Neural progenitor cell (in vitro differentiated cells): Measurements from ENCODE around the gene SLC19A1. TPM values are rescaled to one million over a fixed set of nuclear protein-coding genes. Genes with fewer than 3 reads are reported as not detected.

ENCODE experiments used
- DNase-seq: peaks from one replicate; pipeline ENCODE4 v3.0.0-alpha.2; 2016; ENCODE audit warnings: low spot score
- H2AFZ ChIP-seq: fragments of 200-600 bp; sonication (generic); replicated peaks from 2 replicates; pipeline ENCODE4 v1.6.1; 2016; ENCODE audit warnings: antibody characterized with exemption
- H3F3A ChIP-seq: fragments of 200-600 bp; sonication (generic); 2 replicates; pipeline ENCODE4 v1.6.1; 2016; ENCODE audit warnings: antibody characterized with exemption, low read depth
- H3K27ac ChIP-seq: fragments of 200-600 bp; sonication (generic); 2 replicates; pipeline ENCODE4 v1.5.1; 2016; ENCODE audit warnings: mild to moderate bottlenecking
- H3K27me3 ChIP-seq: fragments of 200-600 bp; sonication (generic); 2 replicates; pipeline ENCODE4 v1.6.1; 2016; ENCODE audit warnings: mild to moderate bottlenecking, moderate library complexity
- H3K36me3 ChIP-seq: fragments of 200-600 bp; sonication (generic); 2 replicates; pipeline ENCODE4 v1.5.1; 2016
- H3K4me1 ChIP-seq: fragments of 200-600 bp; sonication (generic); 2 replicates; pipeline ENCODE4 v1.6.1; 2016; ENCODE audit warnings: mixed run types
- H3K4me2 ChIP-seq: fragments of 200-600 bp; sonication (generic); 2 replicates; pipeline ENCODE4 v1.6.1; 2016
- H3K4me3 ChIP-seq: fragments of 200-600 bp; sonication (generic); 2 replicates; pipeline ENCODE4 v1.5.1; 2016
- H3K79me2 ChIP-seq: fragments of 200-600 bp; sonication (generic); 2 replicates; pipeline ENCODE4 v1.6.1; 2016; ENCODE audit warnings: low read depth
- H3K9ac ChIP-seq: fragments of 200-600 bp; sonication (generic); 2 replicates; pipeline ENCODE4 v1.6.1; 2016
- H3K9me3 ChIP-seq: fragments of 200-600 bp; sonication (generic); 2 replicates; pipeline ENCODE4 v1.5.1; 2016; ENCODE audit warnings: low read depth
- H4K20me1 ChIP-seq: fragments of 200-600 bp; sonication (generic); 2 replicates; pipeline ENCODE4 v1.6.1; 2016; ENCODE audit warnings: low read depth
- H3K27ac Mint-ChIP-seq: 3 replicates; pipeline ENCODE4 v1.8.0; 2021; ENCODE audit warnings: mixed read lengths
- H3K27me3 Mint-ChIP-seq: 2 replicates; pipeline ENCODE4 v1.8.0; 2022; ENCODE audit warnings: low read depth, mild to moderate bottlenecking, inconsistent platforms, moderate library complexity, mixed read lengths; ENCODE audit not compliant: insufficient read depth
- H3K36me3 Mint-ChIP-seq: 3 replicates; pipeline ENCODE4 v1.8.0; 2021; ENCODE audit warnings: mixed read lengths
- H3K4me1 Mint-ChIP-seq: 3 replicates; pipeline ENCODE4 v1.8.0; 2021; ENCODE audit warnings: mixed read lengths
- H3K4me3 Mint-ChIP-seq: 3 replicates; pipeline ENCODE4 v1.8.0; 2021; ENCODE audit warnings: mild to moderate bottlenecking, moderate library complexity, mixed read lengths
- H3K9me3 Mint-ChIP-seq: 3 replicates; pipeline ENCODE4 v1.8.0; 2020; ENCODE audit warnings: mixed read lengths
- EZH2 ChIP-seq: fragments of 200-600 bp; sonication (generic); IDR thresholded peaks from 2 replicates; pipeline ENCODE4 v1.6.1; 2017; ENCODE audit warnings: antibody characterized with exemption, mild to moderate bottlenecking, moderate library complexity
- EZH2phosphoT487 ChIP-seq: fragments of 200-600 bp; sonication (generic); IDR thresholded peaks from 2 replicates; pipeline ENCODE4 v1.6.1; 2017; ENCODE audit warnings: antibody characterized with exemption
- total RNA-seq: library from RNA; depleted of rRNA; stranded (reverse); fragments of >200 nt; gene quantifications from 2 replicates; pipeline ENCODE4 v1.2.3, GENCODE V29; 2015; ENCODE audit warnings: low replicate concordance
- TF ChIP-seq, protein P1 (sequence below): fragments of 200-600 bp; sonication (generic); IDR thresholded peaks from 2 replicates; pipeline ENCODE4 v1.5.1; 2017; ENCODE audit warnings: antibody characterized with exemption, mild to moderate bottlenecking

Gene SLC19A1
- total RNA-seq, 1 donor from 2014 or later = 7.7 TPM

DNA sequence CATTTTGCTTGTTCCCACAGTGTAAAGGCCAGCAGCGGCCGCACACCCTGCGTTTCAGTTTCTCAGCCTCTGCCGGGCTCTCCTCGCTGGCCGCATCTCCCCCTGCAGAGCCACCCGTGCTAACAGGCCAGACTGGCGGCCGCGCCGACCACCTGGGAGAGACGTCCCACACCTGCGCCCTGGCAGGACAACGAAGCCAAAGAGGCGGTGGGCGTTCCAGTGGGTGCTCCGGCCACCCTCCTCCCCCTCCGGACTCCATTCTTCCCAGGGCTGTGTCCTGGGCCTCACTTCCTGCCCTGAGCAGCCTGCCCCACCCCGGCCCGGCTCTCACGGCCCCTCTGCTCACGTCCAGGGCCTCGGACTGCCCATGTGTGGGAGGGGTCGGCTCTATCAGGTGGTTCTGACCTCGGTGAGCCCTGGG is 31.9 kb upstream of the SLC19A1 start:
- Mint-ChIP-seq H3K4me1 (peaks cover 40% of the 10 kb centered on the region), H3K4me3 (no peak overlapping the region), H3K27ac (peak overlapping the region; percentile 81), H3K27me3 (peaks cover 19% of the 10 kb centered on the region), H3K36me3 (no peaks in the 10 kb centered on the region), H3K9me3 (peaks cover 3% of the 10 kb centered on the region)
- TF ChIP-seq, protein P1, sequence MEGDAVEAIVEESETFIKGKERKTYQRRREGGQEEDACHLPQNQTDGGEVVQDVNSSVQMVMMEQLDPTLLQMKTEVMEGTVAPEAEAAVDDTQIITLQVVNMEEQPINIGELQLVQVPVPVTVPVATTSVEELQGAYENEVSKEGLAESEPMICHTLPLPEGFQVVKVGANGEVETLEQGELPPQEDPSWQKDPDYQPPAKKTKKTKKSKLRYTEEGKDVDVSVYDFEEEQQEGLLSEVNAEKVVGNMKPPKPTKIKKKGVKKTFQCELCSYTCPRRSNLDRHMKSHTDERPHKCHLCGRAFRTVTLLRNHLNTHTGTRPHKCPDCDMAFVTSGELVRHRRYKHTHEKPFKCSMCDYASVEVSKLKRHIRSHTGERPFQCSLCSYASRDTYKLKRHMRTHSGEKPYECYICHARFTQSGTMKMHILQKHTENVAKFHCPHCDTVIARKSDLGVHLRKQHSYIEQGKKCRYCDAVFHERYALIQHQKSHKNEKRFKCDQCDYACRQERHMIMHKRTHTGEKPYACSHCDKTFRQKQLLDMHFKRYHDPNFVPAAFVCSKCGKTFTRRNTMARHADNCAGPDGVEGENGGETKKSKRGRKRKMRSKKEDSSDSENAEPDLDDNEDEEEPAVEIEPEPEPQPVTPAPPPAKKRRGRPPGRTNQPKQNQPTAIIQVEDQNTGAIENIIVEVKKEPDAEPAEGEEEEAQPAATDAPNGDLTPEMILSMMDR = no peak
- TF ChIP-seq EZH2 (no peak), EZH2phosphoT487 (no peak)
- no peaks in the 10 kb centered on the region for H4K20me1 ChIP-seq
- H3K9me3 ChIP-seq = no peaks in the 10 kb centered on the region
- no peak overlapping the region for H3K9ac ChIP-seq
- no peak overlapping the region for H3K27ac ChIP-seq
- H3K4me2 ChIP-seq = peak overlapping the region; percentile 18
- peak overlapping the region; percentile 53 for H2AFZ ChIP-seq
- H3K36me3 ChIP-seq = no peaks in the 10 kb centered on the region
- no peaks in the 10 kb centered on the region for H3K79me2 ChIP-seq
- no peak for DNase-seq
- no peak overlapping the region for H3K4me3 ChIP-seq
- H3K27me3 ChIP-seq = no peaks in the 10 kb centered on the region
- peaks cover 19% of the 10 kb centered on the region for H3K4me1 ChIP-seq
- H3F3A ChIP-seq = peaks cover 8% of the 10 kb centered on the region

DNA sequence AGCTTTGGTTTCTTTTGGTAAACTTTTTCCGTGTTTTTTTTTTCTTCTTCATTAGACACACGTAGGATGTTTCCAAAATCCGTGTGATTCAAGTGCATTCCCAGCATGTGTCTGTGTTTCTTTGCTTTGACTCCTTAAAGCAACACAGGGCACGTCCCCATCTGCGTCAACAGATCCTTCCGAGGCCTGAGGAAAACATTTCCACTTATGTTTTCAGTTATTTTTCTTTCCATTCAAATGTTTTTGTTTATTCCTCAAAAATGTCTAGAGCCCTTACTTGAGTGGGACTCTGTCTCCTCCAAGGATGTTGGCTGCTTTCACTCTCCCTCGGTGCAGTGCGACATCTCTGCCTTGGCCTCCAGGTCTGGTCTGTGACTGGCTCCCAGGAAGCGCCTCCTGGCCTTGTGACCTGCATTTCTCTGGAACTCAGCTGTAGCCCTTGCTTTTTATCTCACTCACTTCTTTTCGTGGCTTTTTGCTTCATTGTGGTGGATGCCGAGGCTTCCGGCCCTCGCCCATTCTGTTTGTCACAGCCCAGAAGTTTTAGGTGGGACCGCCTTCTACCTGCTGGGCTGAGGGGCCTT is 31.3 kb upstream of the SLC19A1 start:
- peak overlapping the region; percentile 81 for H3K27ac Mint-ChIP-seq
- H3K4me1 Mint-ChIP-seq = peaks cover 40% of the 10 kb centered on the region
- H2AFZ ChIP-seq = peak overlapping the region; percentile 53

DNA sequence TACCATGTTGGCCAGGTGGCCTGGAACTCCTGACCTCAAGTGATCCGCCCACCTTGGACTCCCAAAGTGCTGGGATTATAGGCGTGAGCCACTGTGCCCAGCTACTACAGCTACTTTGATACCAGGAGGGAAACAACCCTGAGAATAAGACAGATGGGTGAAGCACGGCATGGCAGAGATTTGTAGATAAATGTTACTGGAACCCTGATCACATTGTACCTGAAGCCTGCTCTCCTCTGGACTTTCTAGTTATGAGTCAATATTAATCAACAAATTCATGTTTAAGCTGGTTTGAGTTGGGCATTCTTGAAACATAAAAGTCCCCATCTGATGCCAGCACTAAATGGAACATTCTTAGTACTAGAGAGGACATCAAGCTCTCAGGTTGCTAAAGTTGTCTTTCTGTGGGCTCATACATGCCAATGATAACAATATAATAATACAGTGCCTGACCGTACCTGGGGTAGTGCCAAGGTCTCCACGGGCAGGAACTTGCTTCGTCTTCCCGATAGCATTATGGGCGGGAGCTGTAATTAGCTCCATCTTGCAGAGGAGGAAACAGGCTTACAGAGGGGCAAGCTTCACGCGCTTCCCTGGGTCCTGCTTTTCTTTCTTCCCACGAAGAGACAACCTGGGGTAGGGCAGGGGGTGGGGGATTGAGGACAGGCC is 30.7 kb upstream of the SLC19A1 start:
- Histone ChIP-seq H2AFZ (no peak overlapping the region), H3K4me1 (peaks cover 22% of the 10 kb centered on the region), H3K9ac (no peak overlapping the region), H3K36me3 (no peaks in the 10 kb centered on the region), H3K4me3 (no peak overlapping the region), H3F3A (peaks cover 8% of the 10 kb centered on the region), H3K4me2 (no peak overlapping the region), H3K27ac (no peak overlapping the region), H3K79me2 (no peaks in the 10 kb centered on the region), H4K20me1 (no peaks in the 10 kb centered on the region), H3K9me3 (no peaks in the 10 kb centered on the region), H3K27me3 (no peaks in the 10 kb centered on the region)
- H3K27ac Mint-ChIP-seq = peak overlapping the region; percentile 81
- TF ChIP-seq, protein P1 = no peak
- TF ChIP-seq EZH2 (no peak), EZH2phosphoT487 (no peak)
- H3K9me3 Mint-ChIP-seq = peaks cover 3% of the 10 kb centered on the region
- no peak overlapping the region for H3K4me3 Mint-ChIP-seq
- no peak for DNase-seq
- peaks cover 40% of the 10 kb centered on the region for H3K4me1 Mint-ChIP-seq
- no peaks in the 10 kb centered on the region for H3K36me3 Mint-ChIP-seq
- peaks cover 22% of the 10 kb centered on the region for H3K27me3 Mint-ChIP-seq

More for the DNA sequence above, 31.3 kb upstream of the SLC19A1 start:
- H3K36me3 Mint-ChIP-seq = no peaks in the 10 kb centered on the region
- Histone ChIP-seq H4K20me1 (no peaks in the 10 kb centered on the region), H3K4me1 (peaks cover 19% of the 10 kb centered on the region), H3K36me3 (no peaks in the 10 kb centered on the region), H3F3A (peaks cover 8% of the 10 kb centered on the region), H3K27me3 (no peaks in the 10 kb centered on the region), H3K4me2 (no peak overlapping the region), H3K27ac (no peak overlapping the region), H3K79me2 (no peaks in the 10 kb centered on the region), H3K9ac (no peak overlapping the region), H3K4me3 (no peak overlapping the region), H3K9me3 (no peaks in the 10 kb centered on the region)
- no peak for DNase-seq
- H3K4me3 Mint-ChIP-seq = no peak overlapping the region
- H3K27me3 Mint-ChIP-seq = peaks cover 22% of the 10 kb centered on the region
- TF ChIP-seq EZH2phosphoT487 (no peak), EZH2 (no peak)
- TF ChIP-seq, protein P1 = no peak
- H3K9me3 Mint-ChIP-seq = peaks cover 3% of the 10 kb centered on the region
